ENCODE data around the gene MYMK.

- TF ChIP-seq RARB (CRISPR knock-in tag; IDR thresholded peaks at IDR 0.05), result no peak
- no peak for TF ChIP-seq ZNF565 (CRISPR knock-in tag; conservative IDR thresholded peaks at IDR 0.05; ENCODE audit: low read depth)
- TF ChIP-seq ZFP3 (CRISPR knock-in tag; IDR thresholded peaks at IDR 0.05), result no peak
- no peak for TF ChIP-seq ARNTL (CRISPR knock-in tag; IDR thresholded peaks at IDR 0.05; ENCODE audit: borderline replicate concordance, low read depth)
- TF ChIP-seq POU6F1 (CRISPR knock-in tag; IDR thresholded peaks at IDR 0.05; ENCODE audit: borderline replicate concordance, low read depth), result no peak
- TF ChIP-seq SNAI2 (CRISPR knock-in tag; IDR thresholded peaks at IDR 0.05), result no peak
- TF ChIP-seq PATZ1 (CRISPR knock-in tag; IDR thresholded peaks at IDR 0.05; ENCODE audit: borderline replicate concordance), result no peak
- no peak for TF ChIP-seq CSRNP3 (CRISPR knock-in tag; IDR thresholded peaks at IDR 0.05)
- no peak for TF ChIP-seq ZFP30 (CRISPR knock-in tag; IDR thresholded peaks at IDR 0.05)
- no peak for TF ChIP-seq ZNF70 (CRISPR knock-in tag; IDR thresholded peaks at IDR 0.05)
- TF ChIP-seq PPARA (CRISPR knock-in tag; IDR thresholded peaks at IDR 0.05; ENCODE audit: borderline replicate concordance), result no peak
- TF ChIP-seq ZC3H10 (CRISPR knock-in tag; IDR thresholded peaks at IDR 0.05), result no peak
- no peak for TF ChIP-seq ISL1 (CRISPR knock-in tag; IDR thresholded peaks at IDR 0.05)
These were observed 11.3 kb downstream of the MYMK start for GRCh38 chr9:133513214-133514100.

Measured in SK-N-SH treated with all-trans-retinoic acid at 6 μM for 48 hours (cell line).